ENCODE data around the gene MYO3B.

MYO3B gene

GRCh38 chr2:170177950-170178781 lies at the start of gene MYO3B:
Gene MYO3B, plus strand, starts transcription at chr2:170178147. Its CDS starts 141 bp downstream, at chr2:170178288.
- TF ChIP-seq CTCF (IDR thresholded peaks at IDR 0.05; ENCODE audit: insufficient read depth, low read depth, low read length, missing control alignments) = no peak
- DNase-seq (ENCODE audit: low read depth) = peak; percentile 60

GRCh38 chr2:170139276-170139967 lies 38.5 kb upstream of the MYO3B start:
- TF ChIP-seq CTCF (IDR thresholded peaks at IDR 0.05; ENCODE audit: insufficient read depth, low read depth, low read length, missing control alignments) = no peak
- DNase-seq (ENCODE audit: low read depth) = peak; percentile 22
- no peak overlapping the region for H3K4me3 ChIP-seq (ENCODE audit: low read depth, low read length)

More at GRCh38 chr2:170177950-170178781, at the start of gene MYO3B:
- peak within 1 kb of the TSS; percentile 1; the same call in 1 of the 2 replicates for H3K4me3 ChIP-seq (ENCODE audit: low read depth, low read length)

GRCh38 chr2:170140561-170140960 lies 37.4 kb upstream of the MYO3B start:
- TF ChIP-seq CTCF (IDR thresholded peaks at IDR 0.05; ENCODE audit: insufficient read depth, low read depth, low read length, missing control alignments) = no peak
- DNase-seq (ENCODE audit: low read depth) = no peak
- H3K4me3 ChIP-seq (ENCODE audit: low read depth, low read length) = no peak overlapping the region

GRCh38 chr2:170141865-170142264 lies 36.1 kb upstream of the MYO3B start:
- no peak overlapping the region for H3K4me3 ChIP-seq (ENCODE audit: low read depth, low read length)
- peak; percentile 42 for DNase-seq (ENCODE audit: low read depth)

GRCh38 chr2:170142502-170142901 lies 35.4 kb upstream of the MYO3B start:
- no peak for TF ChIP-seq CTCF (IDR thresholded peaks at IDR 0.05; ENCODE audit: insufficient read depth, low read depth, low read length, missing control alignments)
- H3K4me3 ChIP-seq (ENCODE audit: low read depth, low read length) = no peak overlapping the region
- no peak for DNase-seq (ENCODE audit: low read depth)

More at GRCh38 chr2:170141865-170142264, 36.1 kb upstream of the MYO3B start:
- no peak for TF ChIP-seq CTCF (IDR thresholded peaks at IDR 0.05; ENCODE audit: insufficient read depth, low read depth, low read length, missing control alignments)

GRCh38 chr2:170143045-170143717 lies 34.8 kb upstream of the MYO3B start:
- no peak overlapping the region for H3K4me3 ChIP-seq (ENCODE audit: low read depth, low read length)
- DNase-seq (ENCODE audit: low read depth) = no peak
- no peak for TF ChIP-seq CTCF (IDR thresholded peaks at IDR 0.05; ENCODE audit: insufficient read depth, low read depth, low read length, missing control alignments)

All from GM12865 (cell line).